ENCODE results near the gene NAXE.

NAXE gene

DNA sequence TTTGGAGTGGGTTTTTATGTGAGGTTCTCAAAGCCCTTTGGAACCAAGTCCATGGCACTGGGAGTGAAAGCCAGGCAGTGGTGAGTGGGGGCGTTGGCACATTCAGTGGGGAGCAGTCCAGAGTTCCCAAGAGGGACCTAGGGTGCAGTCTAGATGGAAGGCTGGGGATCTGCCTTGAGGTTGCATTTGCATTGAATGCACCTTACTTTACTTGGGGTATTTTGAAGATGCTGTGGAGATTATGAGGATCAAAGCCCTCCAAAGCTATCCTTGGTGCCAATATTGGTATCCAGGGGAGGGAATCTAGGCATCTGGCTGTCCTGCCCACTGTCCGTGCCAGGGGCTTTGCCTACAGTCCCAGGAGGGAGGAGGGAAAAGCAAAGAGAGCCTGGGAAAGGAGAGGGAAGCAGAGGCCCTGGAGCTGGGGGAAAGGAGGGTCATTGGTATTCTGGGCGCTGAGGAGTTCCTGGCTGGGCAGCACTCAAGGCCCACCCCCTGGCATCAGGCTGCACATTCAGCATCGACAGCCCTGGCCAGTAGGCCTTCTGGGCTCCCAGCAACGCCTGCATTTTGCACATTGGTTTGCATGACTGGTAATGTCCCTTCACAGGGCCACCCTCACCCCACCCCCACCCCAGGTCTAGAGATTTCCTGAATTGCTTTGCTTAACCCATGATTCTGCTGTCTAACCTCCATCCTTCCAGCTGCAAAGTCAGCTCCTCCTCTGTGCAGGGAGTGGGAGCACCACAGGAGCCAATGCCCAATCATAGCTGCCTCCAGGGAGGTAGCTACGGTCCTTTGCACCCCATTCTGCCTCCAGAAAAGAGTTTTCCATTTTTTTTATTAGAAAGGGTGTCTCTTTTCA, 49.5 kb downstream of the NAXE start:
- Histone ChIP-seq H3K9me3 (ENCODE audit: severe bottlenecking) (no peaks in the 10 kb centered on the region), H3K4me3 (ENCODE audit: low read depth, low read length) (peak overlapping the region; percentile 49), H3K36me3 (no peaks in the 10 kb centered on the region), H3K27me3 (ENCODE audit: insufficient read depth, low read depth, severe bottlenecking) (peaks cover 5% of the 10 kb centered on the region), H3K27ac (no peak overlapping the region)
- no peak for DNase-seq
- TF ChIP-seq, protein P1, sequence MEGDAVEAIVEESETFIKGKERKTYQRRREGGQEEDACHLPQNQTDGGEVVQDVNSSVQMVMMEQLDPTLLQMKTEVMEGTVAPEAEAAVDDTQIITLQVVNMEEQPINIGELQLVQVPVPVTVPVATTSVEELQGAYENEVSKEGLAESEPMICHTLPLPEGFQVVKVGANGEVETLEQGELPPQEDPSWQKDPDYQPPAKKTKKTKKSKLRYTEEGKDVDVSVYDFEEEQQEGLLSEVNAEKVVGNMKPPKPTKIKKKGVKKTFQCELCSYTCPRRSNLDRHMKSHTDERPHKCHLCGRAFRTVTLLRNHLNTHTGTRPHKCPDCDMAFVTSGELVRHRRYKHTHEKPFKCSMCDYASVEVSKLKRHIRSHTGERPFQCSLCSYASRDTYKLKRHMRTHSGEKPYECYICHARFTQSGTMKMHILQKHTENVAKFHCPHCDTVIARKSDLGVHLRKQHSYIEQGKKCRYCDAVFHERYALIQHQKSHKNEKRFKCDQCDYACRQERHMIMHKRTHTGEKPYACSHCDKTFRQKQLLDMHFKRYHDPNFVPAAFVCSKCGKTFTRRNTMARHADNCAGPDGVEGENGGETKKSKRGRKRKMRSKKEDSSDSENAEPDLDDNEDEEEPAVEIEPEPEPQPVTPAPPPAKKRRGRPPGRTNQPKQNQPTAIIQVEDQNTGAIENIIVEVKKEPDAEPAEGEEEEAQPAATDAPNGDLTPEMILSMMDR (IDR thresholded peaks at IDR 0.05; ENCODE audit: low read depth, low read length): no peak

DNA sequence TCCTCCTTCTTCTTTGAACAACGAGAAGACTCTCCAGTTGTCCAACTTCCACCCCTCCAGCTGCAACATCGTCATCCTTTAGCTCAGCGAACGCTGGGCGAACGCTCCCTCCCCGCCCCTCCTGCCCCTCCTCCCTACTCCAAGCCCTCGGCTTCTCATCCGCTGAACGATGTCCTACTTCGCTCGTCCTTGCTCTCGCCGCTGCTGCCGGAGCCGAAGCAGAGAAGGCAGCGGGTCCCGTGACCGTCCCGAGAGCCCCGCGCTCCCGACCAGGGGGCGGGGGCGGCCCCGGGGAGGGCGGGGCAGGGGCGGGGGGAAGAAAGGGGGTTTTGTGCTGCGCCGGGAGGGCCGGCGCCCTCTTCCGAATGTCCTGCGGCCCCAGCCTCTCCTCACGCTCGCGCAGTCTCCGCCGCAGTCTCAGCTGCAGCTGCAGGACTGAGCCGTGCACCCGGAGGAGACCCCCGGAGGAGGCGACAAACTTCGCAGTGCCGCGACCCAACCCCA, 50.2 kb downstream of the NAXE start, which contains the start of gene BCAN:
BCAN (plus strand) TSS at position 357 of the 504 bp plus-strand sequence. CDS start 3,938 bp downstream, outside the sequence.
- Histone ChIP-seq H3K27ac (no peak within 1 kb of the TSS), H3K36me3 (no peaks in the 10 kb centered on the region), H3K4me3 (ENCODE audit: low read depth, low read length) (peak within 1 kb of the TSS; percentile 49), H3K9me3 (ENCODE audit: severe bottlenecking) (no peaks in the 10 kb centered on the region), H3K27me3 (ENCODE audit: insufficient read depth, low read depth, severe bottlenecking) (peaks cover 5% of the 10 kb centered on the region)
- peak; percentile 87 for DNase-seq
- TF ChIP-seq, protein P1 (IDR thresholded peaks at IDR 0.05; ENCODE audit: low read depth, low read length): peak; percentile 10; the same call in 1 of the 2 replicates

DNA sequence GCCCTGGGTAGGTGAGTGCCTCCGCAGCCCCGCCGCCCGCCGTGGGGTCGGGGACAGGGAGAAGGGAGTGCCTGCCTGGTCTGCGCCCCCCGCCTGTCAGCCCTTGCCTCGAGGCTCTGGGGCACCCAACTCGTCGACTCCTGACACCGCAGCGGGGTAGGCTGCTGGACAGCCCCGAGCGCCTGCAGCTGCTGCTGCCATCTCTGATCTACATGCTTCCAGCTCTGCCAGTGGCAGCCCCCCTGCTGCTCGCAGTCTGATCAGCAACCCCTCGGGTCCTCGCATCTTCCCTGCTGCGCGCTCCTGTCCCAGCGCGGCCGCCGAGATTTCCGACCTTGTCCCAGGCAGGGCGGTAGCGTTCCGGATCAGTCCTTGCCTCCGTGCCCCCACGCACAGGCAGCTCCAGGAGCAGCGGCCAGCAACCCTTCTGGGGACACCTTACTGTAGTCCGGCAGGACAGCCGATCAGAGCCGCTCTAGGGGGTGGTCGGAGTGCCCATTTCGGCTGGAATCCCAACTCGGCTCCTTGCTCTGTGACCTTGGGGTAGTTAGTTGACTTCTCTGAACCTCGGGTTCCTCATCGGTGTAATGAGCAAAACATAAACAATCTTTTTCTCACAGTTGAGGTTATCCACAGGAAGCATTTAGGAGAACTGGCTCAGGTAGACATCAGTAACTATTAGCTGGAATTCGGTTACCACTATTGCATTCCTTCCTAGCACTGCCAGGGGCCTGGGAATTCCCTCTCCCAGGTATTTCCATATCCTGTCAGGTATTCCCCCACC, 50.9 kb downstream of the NAXE start:
- DNase-seq: no peak
- H3K4me3 ChIP-seq (ENCODE audit: low read depth, low read length): peak overlapping the region; percentile 49
- TF ChIP-seq, protein P1 (IDR thresholded peaks at IDR 0.05; ENCODE audit: low read depth, low read length): 0 out of 2 replicates have a peak, but pooled peaks have one; percentile 0
- no peaks in the 10 kb centered on the region for H3K36me3 ChIP-seq
- H3K9me3 ChIP-seq (ENCODE audit: severe bottlenecking): no peaks in the 10 kb centered on the region
- H3K27ac ChIP-seq: no peak overlapping the region
- H3K27me3 ChIP-seq (ENCODE audit: insufficient read depth, low read depth, severe bottlenecking): peaks cover 5% of the 10 kb centered on the region

DNA sequence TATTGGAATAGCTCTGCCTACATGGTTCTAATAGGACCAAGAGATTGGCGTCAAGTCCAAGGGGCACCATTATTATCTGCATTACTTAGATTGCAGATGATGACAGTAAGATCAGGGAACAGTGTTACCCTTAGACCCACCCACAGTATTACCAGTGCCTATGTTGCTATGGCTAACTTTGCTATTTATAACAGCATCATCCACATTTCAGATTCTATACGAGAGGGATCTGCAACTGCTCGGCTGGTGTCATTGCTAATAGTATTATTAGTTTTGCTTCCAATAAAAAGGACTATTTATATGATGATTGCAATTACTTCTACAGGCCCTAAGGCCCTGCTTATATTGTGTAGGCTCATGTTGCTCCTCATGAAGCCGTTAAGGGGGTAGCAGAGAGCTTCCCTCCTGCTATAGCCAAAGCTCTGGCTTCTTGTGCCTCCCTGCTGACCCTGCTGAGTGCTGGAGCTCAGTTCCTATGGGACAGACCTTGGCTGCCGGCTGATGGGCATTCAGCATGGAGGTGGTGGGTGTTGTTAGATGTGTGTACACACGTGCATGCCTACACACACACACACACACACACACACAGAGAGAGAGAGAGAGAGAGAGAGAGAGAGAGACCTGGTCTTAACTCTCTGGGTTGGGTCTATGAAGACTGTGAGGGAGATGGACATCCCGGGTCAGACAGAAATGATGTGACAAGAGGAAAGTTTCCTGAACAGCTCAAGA, 51.6 kb downstream of the NAXE start:
- Histone ChIP-seq H3K4me3 (ENCODE audit: low read depth, low read length) (no peak overlapping the region), H3K36me3 (no peaks in the 10 kb centered on the region), H3K9me3 (ENCODE audit: severe bottlenecking) (no peaks in the 10 kb centered on the region), H3K27ac (no peak overlapping the region), H3K27me3 (ENCODE audit: insufficient read depth, low read depth, severe bottlenecking) (peaks cover 5% of the 10 kb centered on the region)
- DNase-seq: no peak
- TF ChIP-seq, protein P1 (IDR thresholded peaks at IDR 0.05; ENCODE audit: low read depth, low read length): peak; percentile 11; the same call in 1 of the 2 replicates

DNA sequence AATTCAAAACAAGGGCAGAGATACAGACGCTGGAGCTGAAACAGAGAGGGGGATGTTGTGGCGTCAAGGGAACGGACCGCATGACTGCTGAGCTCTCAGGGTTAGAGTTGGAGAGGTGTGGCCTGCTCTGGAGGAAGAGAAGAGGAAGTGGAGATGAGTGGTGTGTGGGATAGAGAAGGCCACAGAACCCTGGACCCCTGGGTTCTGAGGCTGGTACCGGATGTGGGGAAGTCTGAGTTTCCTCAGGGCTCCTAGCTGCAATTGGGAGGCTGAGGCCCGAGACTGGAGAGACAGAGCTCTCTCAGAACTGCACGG, 52.2 kb downstream of the NAXE start:
- H3K27me3 ChIP-seq (ENCODE audit: insufficient read depth, low read depth, severe bottlenecking): peaks cover 5% of the 10 kb centered on the region
- no peak for DNase-seq
- H3K27ac ChIP-seq: no peak overlapping the region

More for the DNA sequence above, 52.2 kb downstream of the NAXE start:
- Histone ChIP-seq H3K4me3 (ENCODE audit: low read depth, low read length) (no peak overlapping the region), H3K9me3 (ENCODE audit: severe bottlenecking) (no peaks in the 10 kb centered on the region), H3K36me3 (no peaks in the 10 kb centered on the region)
- TF ChIP-seq, protein P1 (IDR thresholded peaks at IDR 0.05; ENCODE audit: low read depth, low read length): no peak
